Activated CD4-positive, CD25-positive, alpha-beta regulatory T cell treated with anti-CD3 and anti-CD28 coated beads, Interleukin-2, amount 50 U/mL, for 16 hours (primary cell): ENCODE measurements around the gene UST.

Source experiments
- DNase-seq: peaks from one replicate; pipeline ENCODE4 v3.0.0-alpha.2; 2020; ENCODE audit warnings: low read depth, low spot score

UST gene, protein sequence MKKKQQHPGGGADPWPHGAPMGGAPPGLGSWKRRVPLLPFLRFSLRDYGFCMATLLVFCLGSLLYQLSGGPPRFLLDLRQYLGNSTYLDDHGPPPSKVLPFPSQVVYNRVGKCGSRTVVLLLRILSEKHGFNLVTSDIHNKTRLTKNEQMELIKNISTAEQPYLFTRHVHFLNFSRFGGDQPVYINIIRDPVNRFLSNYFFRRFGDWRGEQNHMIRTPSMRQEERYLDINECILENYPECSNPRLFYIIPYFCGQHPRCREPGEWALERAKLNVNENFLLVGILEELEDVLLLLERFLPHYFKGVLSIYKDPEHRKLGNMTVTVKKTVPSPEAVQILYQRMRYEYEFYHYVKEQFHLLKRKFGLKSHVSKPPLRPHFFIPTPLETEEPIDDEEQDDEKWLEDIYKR

DNA sequence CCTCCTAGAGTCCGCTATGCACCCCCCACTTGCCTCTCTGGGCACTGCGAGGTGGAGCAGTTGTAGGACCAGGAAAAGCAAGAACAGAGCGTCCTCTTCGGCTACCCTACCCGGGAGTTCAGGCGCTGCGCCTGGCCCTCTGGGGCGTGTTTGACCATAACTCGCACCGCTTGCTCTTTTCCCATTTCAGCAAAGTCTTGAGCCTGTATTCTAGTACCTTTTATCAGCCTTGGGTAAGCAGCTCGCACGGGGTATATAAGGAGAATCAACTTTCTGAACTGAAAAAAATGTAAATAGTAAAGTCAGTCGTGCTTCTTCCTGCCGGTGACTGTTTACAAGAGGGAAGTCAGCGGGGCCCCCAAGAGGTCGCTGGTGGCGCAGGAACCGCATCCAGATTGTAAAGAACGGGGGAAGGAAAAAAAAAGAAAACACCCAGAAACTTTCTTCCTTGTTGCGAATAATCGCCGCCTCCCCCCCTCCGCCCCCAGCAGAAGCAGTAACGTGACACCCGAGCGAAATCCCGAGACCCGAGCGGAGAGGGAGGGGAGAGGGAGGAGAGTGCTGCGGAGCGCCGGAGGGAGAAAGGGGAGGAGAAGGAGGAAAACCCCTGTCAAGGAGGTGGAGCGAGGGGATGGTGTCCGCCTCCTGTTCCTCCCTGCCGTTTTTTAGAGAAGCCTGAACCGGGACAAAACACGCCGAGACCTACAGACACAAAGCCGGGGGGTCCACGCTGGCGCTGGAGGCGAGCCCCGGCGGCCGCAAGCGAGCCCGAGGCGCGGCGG lies at the start of gene UST:
UST (plus strand) TSS at position 668 of the 782 bp plus-strand sequence. CDS start 401 bp downstream, outside the sequence.
- DNase-seq: no peak

GRCh38 chr6:148697895-148698440 lies 48.9 kb upstream of the UST start:
- no peak for DNase-seq

- DNase-seq: no peak
Measured at GRCh38 chr6:148698671-148699180, 48.1 kb upstream of the UST start.

DNA sequence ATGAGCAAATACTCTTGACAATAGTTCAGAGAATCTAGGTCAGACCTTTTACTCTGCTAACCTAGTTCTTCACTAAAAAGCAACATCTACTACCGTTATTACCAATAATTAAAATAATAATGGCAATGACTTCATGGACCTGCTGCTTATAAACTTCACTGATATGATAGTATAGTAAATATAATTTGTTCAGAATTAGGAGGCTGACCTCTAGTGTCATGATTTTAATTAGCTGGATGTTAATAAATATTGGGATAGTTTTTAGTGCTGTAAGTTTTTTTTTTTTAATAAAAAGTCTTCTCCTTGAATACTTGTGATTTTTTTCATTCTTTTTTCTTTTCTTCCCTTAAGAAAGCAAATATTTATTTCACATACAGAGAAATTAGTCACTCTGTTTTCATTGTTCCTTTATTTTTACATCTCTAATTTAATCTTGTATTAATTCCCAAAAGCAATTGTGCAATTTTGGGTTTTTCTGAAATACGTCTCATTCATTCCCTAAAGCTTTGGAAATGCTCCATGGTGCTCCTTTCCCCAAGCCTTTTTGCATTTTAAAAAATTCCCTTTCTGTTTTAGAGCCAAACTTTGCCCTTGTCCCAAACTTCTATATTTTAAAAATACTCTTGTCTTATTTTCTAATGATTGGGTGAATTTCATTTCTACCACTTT lies 46.6 kb upstream of the UST start:
- no peak for DNase-seq

DNA sequence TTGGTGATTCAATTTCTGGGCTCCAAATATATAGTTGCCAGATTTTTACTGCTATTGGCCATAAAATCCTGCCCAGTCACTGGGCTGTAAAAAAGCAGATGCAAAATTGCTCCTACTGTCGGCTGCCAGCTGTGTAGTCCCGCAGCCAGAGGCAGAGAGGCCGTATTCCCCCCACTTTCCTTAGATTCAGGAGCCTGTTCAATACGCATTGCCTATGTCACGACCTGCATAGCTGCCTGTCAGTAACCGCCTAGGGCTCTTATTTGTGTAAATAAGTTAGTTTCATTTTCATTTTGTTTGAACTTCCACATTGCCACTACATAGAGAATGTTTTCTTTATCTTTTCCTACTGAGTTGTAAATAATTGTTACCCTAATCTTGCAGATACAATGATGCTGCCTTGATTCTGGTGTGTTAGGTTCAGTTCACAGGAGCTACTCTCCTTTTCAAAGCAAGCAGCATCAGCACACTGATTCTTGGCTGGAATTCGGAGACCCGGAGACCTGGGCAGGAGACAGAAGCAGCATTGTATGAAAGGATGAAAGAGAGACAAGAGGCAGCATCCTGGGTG lies 46.0 kb upstream of the UST start:
- DNase-seq: no peak

DNA sequence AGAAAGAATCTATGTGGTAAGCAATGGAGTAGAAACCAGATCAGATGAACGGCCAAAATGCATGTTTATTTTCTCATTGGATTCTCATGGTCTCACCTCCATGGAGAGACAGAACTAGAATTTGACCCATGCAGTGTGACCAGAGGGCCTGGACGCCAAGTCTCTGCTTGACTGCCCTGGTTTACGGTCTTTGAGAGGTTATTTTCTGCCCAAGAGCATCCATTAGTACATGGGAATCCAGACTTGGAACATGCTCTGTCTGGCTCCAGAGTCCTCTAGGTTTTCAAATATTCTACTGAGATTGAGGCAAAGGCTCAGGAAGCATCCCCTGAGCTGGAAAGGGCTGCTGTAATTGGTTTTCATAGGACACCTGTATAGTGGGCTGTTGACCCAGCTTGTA lies 45.5 kb upstream of the UST start:
- no peak for DNase-seq

- DNase-seq: no peak
Measured at GRCh38 chr6:148703900-148704299, 42.9 kb upstream of the UST start.

DNA sequence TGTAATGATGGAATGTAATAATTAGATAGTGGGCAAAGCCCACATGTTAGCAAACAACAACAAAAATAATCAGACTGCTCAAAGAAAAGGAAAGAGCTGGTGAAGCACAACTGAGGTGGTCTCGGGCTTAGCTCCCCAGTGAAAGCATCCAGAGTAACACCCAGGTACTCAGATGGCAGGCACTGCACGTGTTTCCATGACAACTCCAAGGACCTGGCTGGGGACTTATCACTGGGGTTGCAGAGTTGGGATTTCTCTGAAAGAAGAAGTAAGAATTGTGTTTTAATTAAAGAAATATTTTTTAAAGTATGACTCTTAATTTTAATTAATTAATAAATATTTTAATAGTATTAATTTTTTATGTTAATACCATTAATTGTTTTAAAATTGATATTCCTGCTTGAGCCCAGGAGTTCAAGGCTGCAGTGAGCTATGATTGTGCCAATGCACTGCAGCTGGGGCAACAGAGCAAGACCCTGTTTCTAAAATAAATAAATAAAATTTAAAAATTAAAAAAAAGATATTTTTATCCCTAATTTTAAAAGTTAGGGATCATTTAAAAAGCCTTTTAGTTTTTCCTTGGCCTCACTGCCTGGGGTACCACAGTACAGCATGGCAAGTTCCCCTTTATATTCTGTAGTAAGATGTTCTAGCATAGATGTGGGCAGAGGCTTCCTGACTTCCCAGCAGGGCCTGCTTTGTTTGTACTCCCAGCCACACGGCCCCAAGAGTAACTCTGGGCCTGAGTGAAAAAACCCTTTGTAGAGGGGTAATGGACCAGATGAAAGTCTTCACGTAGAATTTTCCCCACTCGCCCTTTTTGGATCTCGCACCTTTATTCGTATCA lies 42.2 kb upstream of the UST start:
- DNase-seq: no peak

DNA sequence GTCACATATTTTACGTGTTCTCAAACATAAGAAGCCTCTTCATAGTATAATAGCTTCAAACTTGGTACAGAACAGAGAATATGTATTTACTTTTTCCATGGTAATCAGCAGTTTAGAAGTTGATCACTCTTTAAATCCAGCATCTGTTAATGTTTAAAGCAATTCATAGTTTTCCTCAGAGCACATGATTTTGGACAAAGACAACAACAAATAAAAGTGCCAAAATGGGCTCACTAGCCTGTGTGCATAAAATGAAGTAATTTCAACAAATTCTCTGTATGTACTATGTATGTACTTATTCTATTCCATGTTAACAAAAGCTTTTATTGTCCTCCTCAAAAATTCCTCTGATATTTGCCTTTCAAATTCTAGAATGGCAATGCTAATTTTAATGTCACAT lies 38.1 kb upstream of the UST start:
- DNase-seq: no peak

- no peak for DNase-seq
Measured at GRCh38 chr6:148709577-148709976, 37.3 kb upstream of the UST start.

- DNase-seq: no peak
Measured at GRCh38 chr6:148711833-148712654, 34.8 kb upstream of the UST start.

- DNase-seq: no peak
Measured at GRCh38 chr6:148713033-148713738, 33.6 kb upstream of the UST start.

GRCh38 chr6:148713921-148714320 lies 32.9 kb upstream of the UST start:
- no peak for DNase-seq

- DNase-seq: no peak
Measured at GRCh38 chr6:148716811-148717210, 30.0 kb upstream of the UST start.

DNA sequence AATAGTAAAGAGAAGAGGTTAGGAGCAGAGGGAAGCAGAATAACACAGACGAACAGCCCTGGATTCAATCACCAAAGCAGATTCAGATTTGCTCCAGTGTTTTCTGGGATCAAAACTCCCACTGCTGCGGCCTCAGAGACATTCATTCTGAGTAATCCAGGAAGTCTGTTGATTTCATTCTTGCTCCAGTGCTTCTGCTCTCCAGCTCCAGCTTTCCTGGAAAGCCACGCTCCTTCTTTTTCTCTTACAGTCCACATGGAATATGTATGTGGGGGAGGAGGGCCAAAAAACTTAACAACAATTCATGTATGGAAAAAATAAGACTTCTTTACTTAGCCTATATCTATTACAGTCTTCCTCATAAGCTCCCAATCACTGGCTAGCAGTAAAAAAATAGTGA lies 26.4 kb upstream of the UST start:
- DNase-seq: no peak

- no peak for DNase-seq
Measured at GRCh38 chr6:148720897-148721296, 25.9 kb upstream of the UST start.

DNA sequence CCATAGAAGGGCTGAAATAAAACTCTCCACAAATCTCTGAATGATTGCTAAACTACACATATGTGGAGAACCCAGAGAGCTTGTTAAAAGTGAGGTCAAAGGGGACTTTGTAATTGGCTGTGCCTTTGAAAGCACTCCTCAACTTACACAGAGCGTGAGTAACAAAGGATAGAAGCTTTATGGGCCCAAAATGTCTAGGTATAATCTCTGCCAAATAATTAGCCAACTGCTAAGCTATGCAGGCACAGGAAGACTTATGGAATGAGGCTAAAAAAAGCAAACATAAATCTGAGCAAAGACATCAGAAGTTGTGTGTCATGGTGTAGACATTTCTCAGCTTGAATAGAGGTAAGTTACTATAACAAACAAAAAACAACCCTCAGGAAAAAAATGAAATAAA lies 23.3 kb upstream of the UST start:
- DNase-seq: no peak

- no peak for DNase-seq
Measured at GRCh38 chr6:148724428-148724827, 22.4 kb upstream of the UST start.

GRCh38 chr6:148727104-148727503 lies 19.7 kb upstream of the UST start:
- DNase-seq: no peak
